GM18909 (cell line): ENCODE measurements around the gene SGIP1.
"Not testable (repeated sequence)": the region's sequence is repeated elsewhere in the genome, so short reads cannot be mapped to it uniquely, and the experiment has no call there.

Experiments
- ATAC-seq: cut with Tn5 transposase; IDR thresholded peaks from one replicate; pipeline ENCODE4 v1.9.1; 2021; ENCODE audit warnings: mild to moderate bottlenecking; ENCODE audit not compliant: unreplicated experiment, poor library complexity

Gene SGIP1

GRCh38 chr1:66791621-66792610 is 258.0 kb downstream of the SGIP1 start:
- no peak for ATAC-seq

GRCh38 chr1:66795839-66796238 is 261.9 kb downstream of the SGIP1 start:
- ATAC-seq = not testable (repeated sequence)
